Measurements from ENCODE around the gene ARHGEF19. TPM values are rescaled to one million over a fixed set of nuclear protein-coding genes. Genes with fewer than 3 reads are reported as not detected.
"Not testable (repeated sequence)": the region's sequence is repeated elsewhere in the genome, so short reads cannot be mapped to it uniquely, and the experiment has no call there.

Gene ARHGEF19
- total RNA-seq, 1 experiment from 2014 or later: 38.5 TPM

- Histone ChIP-seq H3F3A (ENCODE audit: insufficient read depth, low read depth) (peaks cover 22% of the 10 kb centered on the region; the same call in 1 of the 2 replicates), H3K4me1 (replicated peaks; ENCODE audit: insufficient read depth) (peaks cover 74% of the 10 kb centered on the region), H3K9me2 (ENCODE audit: insufficient read depth) (no peaks in the 10 kb centered on the region), H2AFZ (no peak overlapping the region), H3K4me2 (peak overlapping the region; percentile 79; the same call in 1 of the 2 replicates), H3K27ac (peak overlapping the region; percentile 46; the same call in 1 of the 2 replicates), H3K9me3 (ENCODE audit: insufficient read depth, low read depth) (no peaks in the 10 kb centered on the region), H3K27me3 (ENCODE audit: insufficient read depth, low read depth) (no peaks in the 10 kb centered on the region), H4K20me1 (ENCODE audit: insufficient read depth) (no peaks in the 10 kb centered on the region), H3K79me2 (ENCODE audit: low read depth) (peaks cover 8% of the 10 kb centered on the region; the same call in 1 of the 2 replicates), H3K36me3 (ENCODE audit: low read depth) (no peaks in the 10 kb centered on the region), H3K4me3 (no peak overlapping the region)
- intact Hi-C loops (cut with micrococcal nuclease; ENCODE audit: unreplicated experiment): no loop called here
- ChIA-PET POLR2A (ENCODE audit: unreplicated experiment) (no interaction called here), CTCF (interaction anchor here (0.6 kb wide), 1 partner anchor 15 kb away, joined by 3 read pairs; no protein-coding TSS in a partner anchor)
- BruUV-seq (replicated peaks): TSS peak; percentile 1
- no peak for TF ChIP-seq EZH2 (IDR thresholded peaks at IDR 0.05; ENCODE audit: low read depth)
- no peak for TF ChIP-seq CTCF (conservative IDR thresholded peaks at IDR 0.05)
- DNase-seq: no peak
Observed at GRCh38 chr1:16168622-16169360, 43.7 kb downstream of the ARHGEF19 start.

GRCh38 chr1:16168144-16168495 is 44.3 kb downstream of the ARHGEF19 start:
- H3K4me1 ChIP-seq (replicated peaks; ENCODE audit: insufficient read depth): peaks cover 72% of the 10 kb centered on the region
- H3K79me2 ChIP-seq (ENCODE audit: low read depth); H2AFZ ChIP-seq; H4K20me1 ChIP-seq (ENCODE audit: insufficient read depth); H3K9me2 ChIP-seq (ENCODE audit: insufficient read depth); H3K9me3 ChIP-seq (ENCODE audit: insufficient read depth, low read depth); CTCF ChIA-PET; H3K27me3 ChIP-seq (ENCODE audit: insufficient read depth, low read depth); intact Hi-C loops (cut with micrococcal nuclease; ENCODE audit: unreplicated experiment); H3K4me3 ChIP-seq; BruUV-seq (replicated peaks); DNase-seq; H3K36me3 ChIP-seq (ENCODE audit: low read depth): not testable (repeated sequence)
- H3K4me2 ChIP-seq: peak overlapping the region; percentile 79; the same call in 1 of the 2 replicates
- POLR2A ChIA-PET (ENCODE audit: unreplicated experiment): interaction anchor here (0.6 kb wide), 1 partner anchor 1625 kb away, joined by 17 read pairs; no protein-coding TSS in a partner anchor
- peaks cover 22% of the 10 kb centered on the region; the same call in 1 of the 2 replicates for H3F3A ChIP-seq (ENCODE audit: insufficient read depth, low read depth)
- peak overlapping the region; percentile 46; the same call in 1 of the 2 replicates for H3K27ac ChIP-seq

GRCh38 chr1:16167331-16168143 is 44.9 kb downstream of the ARHGEF19 start:
- POLR2A ChIA-PET (ENCODE audit: unreplicated experiment): interaction anchor here (0.6 kb wide), 1 partner anchor 1626 kb away, joined by 17 read pairs; no protein-coding TSS in a partner anchor

More at GRCh38 chr1:16167331-16168143, 44.9 kb downstream of the ARHGEF19 start:
- no peaks in the 10 kb centered on the region for H3K36me3 ChIP-seq (ENCODE audit: low read depth)
- no peak overlapping the region for H2AFZ ChIP-seq
- peak overlapping the region; percentile 79 for H3K4me2 ChIP-seq
- H4K20me1 ChIP-seq (ENCODE audit: insufficient read depth): no peaks in the 10 kb centered on the region
- peaks cover 8% of the 10 kb centered on the region; the same call in 1 of the 2 replicates for H3K79me2 ChIP-seq (ENCODE audit: low read depth)
- peaks cover 16% of the 10 kb centered on the region; the same call in 1 of the 2 replicates for H3F3A ChIP-seq (ENCODE audit: insufficient read depth, low read depth)
- peaks cover 66% of the 10 kb centered on the region for H3K4me1 ChIP-seq (replicated peaks; ENCODE audit: insufficient read depth)
- no TSS peak for BruUV-seq (replicated peaks)
- no peaks in the 10 kb centered on the region for H3K9me3 ChIP-seq (ENCODE audit: insufficient read depth, low read depth)
- H3K9me2 ChIP-seq (ENCODE audit: insufficient read depth): no peaks in the 10 kb centered on the region
- H3K4me3 ChIP-seq: peak overlapping the region; percentile 80
- CTCF ChIA-PET: no interaction called here
- intact Hi-C loops (cut with micrococcal nuclease; ENCODE audit: unreplicated experiment): no loop called here
- TF ChIP-seq CTCF (conservative IDR thresholded peaks at IDR 0.05) (no peak), EZH2 (IDR thresholded peaks at IDR 0.05; ENCODE audit: low read depth) (no peak)
- H3K27me3 ChIP-seq (ENCODE audit: insufficient read depth, low read depth): no peaks in the 10 kb centered on the region
- peak overlapping the region; percentile 75 for H3K27ac ChIP-seq
- peak; percentile 68 to 85 for DNase-seq
